Stimulated activated CD8-positive, alpha-beta memory T cell treated with anti-CD3 and anti-CD28 coated beads, Interleukin-15, amount 100 ng/mL, for 24 hours (primary cell): ENCODE measurements around the gene TACC2.

Source experiments
- DNase-seq: peaks from one replicate; pipeline ENCODE4 v3.0.0-alpha.2; 2020; ENCODE audit warnings: low read depth

TACC2 gene

GRCh38 chr10:122168101-122168500, 179.1 kb downstream of the TACC2 start:
- no peak for DNase-seq

- no peak for DNase-seq
Observed at GRCh38 chr10:122168598-122169394, 179.8 kb downstream of the TACC2 start.

- no peak for DNase-seq
Observed at GRCh38 chr10:122170802-122171201, 181.8 kb downstream of the TACC2 start.

- no peak for DNase-seq
Observed at GRCh38 chr10:122171302-122172075, 182.5 kb downstream of the TACC2 start.

- DNase-seq, result no peak
Observed at GRCh38 chr10:122172361-122173008, 183.5 kb downstream of the TACC2 start.

GRCh38 chr10:122173337-122173736, 184.4 kb downstream of the TACC2 start:
- no peak for DNase-seq

- DNase-seq, result no peak
Observed at GRCh38 chr10:122173766-122174435, 184.9 kb downstream of the TACC2 start.

- no peak for DNase-seq
Observed at GRCh38 chr10:122176232-122177213, 187.6 kb downstream of the TACC2 start.

GRCh38 chr10:122178655-122179054, 189.7 kb downstream of the TACC2 start:
- no peak for DNase-seq

- DNase-seq, result no peak
Observed at GRCh38 chr10:122181041-122181732, 192.2 kb downstream of the TACC2 start.

GRCh38 chr10:122181876-122182275, 192.9 kb downstream of the TACC2 start:
- DNase-seq, result no peak

GRCh38 chr10:122182308-122182707, 193.3 kb downstream of the TACC2 start:
- DNase-seq, result no peak

GRCh38 chr10:122184254-122184653, 195.3 kb downstream of the TACC2 start:
- DNase-seq, result no peak

- no peak for DNase-seq
Observed at GRCh38 chr10:122185643-122186042, 196.7 kb downstream of the TACC2 start.

- no peak for DNase-seq
Observed at GRCh38 chr10:122186816-122187810, 198.2 kb downstream of the TACC2 start.

- no peak for DNase-seq
Observed at GRCh38 chr10:122188706-122189105, 199.7 kb downstream of the TACC2 start.

GRCh38 chr10:122189185-122189584, 200.2 kb downstream of the TACC2 start:
- no peak for DNase-seq

GRCh38 chr10:122190176-122190943, 201.4 kb downstream of the TACC2 start:
- DNase-seq, result no peak
